HepG2 (cell line): Measurements from ENCODE around the gene TOM1L2. TPM values are rescaled to one million over a fixed set of nuclear protein-coding genes. Genes with fewer than 3 reads are reported as not detected.

Experiments
- ARID5B ChIP-seq: IDR thresholded peaks from 2 replicates; pipeline ENCODE4 v1.4.0; 2020; ENCODE audit warnings: mild to moderate bottlenecking, missing genetic modification reagents
- ATF5 ChIP-seq: sonication (generic); formaldehyde crosslinking; IDR thresholded peaks from 2 replicates; pipeline ENCODE4 v1.4.0; 2020; ENCODE audit warnings: mild to moderate bottlenecking, low read depth, missing genetic modification reagents
- HNRNPUL1 ChIP-seq: fragments of 200-400 bp; formaldehyde crosslinking; IDR thresholded peaks from 2 replicates; pipeline ENCODE4 v1.6.1; 2017; ENCODE audit warnings: low read depth, mild to moderate bottlenecking, low read length, moderate library complexity
- HOXD1 ChIP-seq: sonication (generic); formaldehyde crosslinking; IDR thresholded peaks from 2 replicates; pipeline ENCODE4 v1.5.0; 2020; ENCODE audit warnings: missing genetic modification reagents
- IRF2 ChIP-seq: IDR thresholded peaks from 2 replicates; pipeline ENCODE4 v1.6.1; 2018; ENCODE audit warnings: missing genetic modification reagents, missing compliant biosample characterization
- NCOA2 ChIP-seq: sonication (generic); formaldehyde crosslinking; IDR thresholded peaks from 2 replicates; pipeline ENCODE4 v1.8.0; 2022; ENCODE audit warnings: inconsistent platforms
- PAX8 ChIP-seq: sonication (generic); formaldehyde crosslinking; IDR thresholded peaks from 2 replicates; pipeline ENCODE4 v1.8.0; 2022; ENCODE audit warnings: mild to moderate bottlenecking, missing genetic modification reagents, borderline replicate concordance
- SNAI1 ChIP-seq: sonication (generic); formaldehyde crosslinking; IDR thresholded peaks from 2 replicates; pipeline ENCODE4 v1.5.0; 2020; ENCODE audit warnings: mild to moderate bottlenecking, missing genetic modification reagents, borderline replicate concordance
- ZNF160 ChIP-seq: sonication (generic); formaldehyde crosslinking; IDR thresholded peaks from 2 replicates; pipeline ENCODE4 v1.8.0; 2022; ENCODE audit warnings: mild to moderate bottlenecking, inconsistent platforms, missing genetic modification reagents
- ZNF431 ChIP-seq: sonication (generic); formaldehyde crosslinking; IDR thresholded peaks from 2 replicates; pipeline ENCODE4 v1.9.0; 2022; ENCODE audit warnings: missing genetic modification reagents, low read depth, mild to moderate bottlenecking, borderline replicate concordance
- ZNF496 ChIP-seq: sonication (generic); formaldehyde crosslinking; IDR thresholded peaks from 2 replicates; pipeline ENCODE4 v1.8.1; 2023; ENCODE audit warnings: mild to moderate bottlenecking, moderate library complexity, missing genetic modification reagents; ENCODE audit not compliant: insufficient replicate concordance
- ZNF547 ChIP-seq: sonication (generic); formaldehyde crosslinking; IDR thresholded peaks from 2 replicates; pipeline ENCODE4 v1.5.1; 2020; ENCODE audit warnings: mild to moderate bottlenecking, missing genetic modification reagents
- ZNF687 ChIP-seq: sonication (generic); formaldehyde crosslinking; IDR thresholded peaks from 2 replicates; pipeline ENCODE4 v1.5.1; 2020; ENCODE audit warnings: mild to moderate bottlenecking, missing genetic modification reagents, moderate library complexity
- ZNF788 ChIP-seq: sonication (generic); formaldehyde crosslinking; IDR thresholded peaks from 2 replicates; pipeline ENCODE4 v1.5.0; 2020; ENCODE audit warnings: mild to moderate bottlenecking, missing genetic modification reagents, borderline replicate concordance
- ZXDC ChIP-seq: sonication (generic); formaldehyde crosslinking; IDR thresholded peaks from 2 replicates; pipeline ENCODE4 v1.5.0; 2020; ENCODE audit warnings: mild to moderate bottlenecking, missing genetic modification reagents
- polyA plus RNA-seq, 8 experiments: library from polyadenylated mRNA; depleted of rRNA in 3 of 8; stranded (reverse) in 7 of 8; unstranded in 1 of 8; fragments of >200 nt; fragmentation: Illumina TruSeq in 4 of 8; extraction: Trizol in 4 of 8; gene quantifications; 2 replicates each; pipeline versions ENCODE4 v1.2.1 to v1.2.3, GENCODE V29; 2011 to 2016; ENCODE audit warnings: low read depth in 4 of 8, missing spikeins in 1 of 8, mixed read lengths in 1 of 8; ENCODE audit not compliant: insufficient read depth in 1 of 8
- total RNA-seq, 5 experiments: library from RNA; depleted of rRNA; stranded (reverse); fragments of >200 nt; fragmentation: Illumina TruSeq; extraction: Trizol; gene quantifications; 2 replicates each; pipeline ENCODE4 v1.2.3, GENCODE V29; 2016; ENCODE audit warnings: low read depth in 1 of 5
- TF ChIP-seq, protein P1 (sequence below): sonication (generic); formaldehyde crosslinking; IDR thresholded peaks from 2 replicates; pipeline ENCODE4 v1.8.0; 2022; ENCODE audit warnings: mild to moderate bottlenecking, missing genetic modification reagents, borderline replicate concordance

TOM1L2 gene
- total and polyA plus RNA-seq, 2 of the 13 experiments (the other 11 are each of a cell fraction or from before 2014, with no cell fraction given) = 4.7 to 7.4 TPM

DNA sequence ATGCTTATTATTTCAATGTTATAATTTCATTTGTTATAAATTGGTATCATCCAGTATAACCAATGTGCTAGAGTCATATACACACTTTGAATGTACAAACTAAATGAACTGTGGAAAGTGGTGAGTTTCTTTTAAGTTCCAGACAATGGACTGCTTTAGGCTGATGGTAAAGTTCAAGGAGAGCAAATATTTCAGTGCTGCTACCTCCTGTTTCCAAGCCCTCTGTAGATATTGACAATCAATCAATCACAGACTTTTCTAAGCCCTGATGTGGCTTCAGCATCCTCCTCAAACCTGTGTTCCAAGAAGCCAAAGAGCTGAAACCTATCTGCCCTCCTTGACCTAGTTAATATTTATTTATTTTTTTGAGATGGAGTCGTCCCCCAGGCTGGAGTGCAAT, 107.2 kb downstream of the TOM1L2 start (continued):
- TF ChIP-seq PAX8 (CRISPR knock-in tag) (no peak), NCOA2 (CRISPR knock-in tag) (peak; percentile 70; the same call in 1 of the 2 replicates), HNRNPUL1 (no peak), ZXDC (CRISPR knock-in tag) (no peak), ATF5 (CRISPR knock-in tag) (no peak), ZNF547 (CRISPR knock-in tag) (no peak), ZNF687 (no peak), ZNF496 (CRISPR knock-in tag) (no peak), ZNF160 (no peak), ZNF788 (CRISPR knock-in tag) (no peak), HOXD1 (peak; percentile 98), ZNF431 (CRISPR knock-in tag) (no peak), SNAI1 (no peak), ARID5B (CRISPR knock-in tag) (peak; percentile 27; the same call in 1 of the 2 replicates), IRF2 (CRISPR knock-in tag) (no peak)
- TF ChIP-seq, protein P1, sequence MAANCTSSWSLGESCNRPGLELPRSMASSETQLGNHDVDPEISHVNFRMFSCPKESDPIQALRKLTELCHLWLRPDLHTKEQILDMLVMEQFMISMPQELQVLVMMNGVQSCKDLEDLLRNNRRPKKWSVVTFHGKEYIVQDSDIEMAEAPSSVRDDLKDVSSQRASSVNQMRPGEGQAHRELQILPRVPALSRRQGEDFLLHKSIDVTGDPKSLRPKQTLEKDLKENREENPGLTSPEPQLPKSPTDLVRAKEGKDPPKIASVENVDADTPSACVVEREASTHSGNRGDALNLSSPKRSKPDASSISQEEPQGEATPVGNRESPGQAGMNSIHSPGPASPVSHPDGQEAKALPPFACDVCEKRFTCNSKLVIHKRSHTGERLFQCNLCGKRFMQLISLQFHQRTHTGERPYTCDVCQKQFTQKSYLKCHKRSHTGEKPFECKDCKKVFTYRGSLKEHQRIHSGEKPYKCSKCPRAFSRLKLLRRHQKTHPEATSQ (CRISPR knock-in tag) = no peak
